Mammary epithelial cell (primary cell): ENCODE data around the gene SULT1A2.

ENCODE experiments used
- EZH2 ChIP-seq: IDR thresholded peaks from 2 replicates; pipeline ENCODE4 v1.6.1; 2012; ENCODE audit warnings: low read length, inconsistent platforms, borderline replicate concordance
- TF ChIP-seq, protein P1 (sequence below), 2 donors: IDR thresholded peaks in 1 of 2; conservative IDR thresholded peaks in 1 of 2; 2 replicates each; pipeline ENCODE4 v1.5.1; 2011 to 2012; ENCODE audit warnings: inconsistent platforms in 2 of 2, low read length in 2 of 2, mild to moderate bottlenecking in 2 of 2, control low read depth in 1 of 2, low read depth in 1 of 2; ENCODE audit not compliant: insufficient read depth in 1 of 2; ENCODE audit errors: extremely low read depth in 1 of 2

GRCh38 chr16:28616636-28617035 lies 19.8 kb upstream of the SULT1A2 start:
- TF ChIP-seq, protein P1, sequence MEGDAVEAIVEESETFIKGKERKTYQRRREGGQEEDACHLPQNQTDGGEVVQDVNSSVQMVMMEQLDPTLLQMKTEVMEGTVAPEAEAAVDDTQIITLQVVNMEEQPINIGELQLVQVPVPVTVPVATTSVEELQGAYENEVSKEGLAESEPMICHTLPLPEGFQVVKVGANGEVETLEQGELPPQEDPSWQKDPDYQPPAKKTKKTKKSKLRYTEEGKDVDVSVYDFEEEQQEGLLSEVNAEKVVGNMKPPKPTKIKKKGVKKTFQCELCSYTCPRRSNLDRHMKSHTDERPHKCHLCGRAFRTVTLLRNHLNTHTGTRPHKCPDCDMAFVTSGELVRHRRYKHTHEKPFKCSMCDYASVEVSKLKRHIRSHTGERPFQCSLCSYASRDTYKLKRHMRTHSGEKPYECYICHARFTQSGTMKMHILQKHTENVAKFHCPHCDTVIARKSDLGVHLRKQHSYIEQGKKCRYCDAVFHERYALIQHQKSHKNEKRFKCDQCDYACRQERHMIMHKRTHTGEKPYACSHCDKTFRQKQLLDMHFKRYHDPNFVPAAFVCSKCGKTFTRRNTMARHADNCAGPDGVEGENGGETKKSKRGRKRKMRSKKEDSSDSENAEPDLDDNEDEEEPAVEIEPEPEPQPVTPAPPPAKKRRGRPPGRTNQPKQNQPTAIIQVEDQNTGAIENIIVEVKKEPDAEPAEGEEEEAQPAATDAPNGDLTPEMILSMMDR (conservative IDR thresholded peaks at IDR 0.05 in 1 of 2, IDR thresholded peaks at IDR 0.05 in 1 of 2; ENCODE audit: extremely low read depth in 1 of 2, insufficient read depth in 1 of 2, low read depth in 1 of 2, low read length in 2 of 2), result no peak
- no peak for TF ChIP-seq EZH2
